ENCODE results near the gene PHKB. TPM values are rescaled to one million over a fixed set of nuclear protein-coding genes. Genes with fewer than 3 reads are reported as not detected.
A peak's percentile ranks its signal among the peaks of the same experiment; 100 is the strongest.

Gene PHKB
- total RNA-seq (2021; fragmentation: NEBNext Ultra II Directional; extraction: Animal tissue kit (Norgen Biotek cat#: 25700)) (38.3 TPM in 2 replicates), polyA plus RNA-seq (2011; rRNA removed) (13.6 and 18.6 TPM in 2 replicates), polyA minus RNA-seq (2011; rRNA and poly(A)+ RNA removed) (101 and 102 TPM in 2 replicates)
- polyA plus RNA-seq (2011; cell fraction: cytosol; rRNA removed): 24.8 TPM
- polyA plus RNA-seq (2011; cell fraction: nucleus; rRNA removed): 16.9 TPM
- 21.7 to 29.4 TPM (median 24.3 TPM) in 4 replicates for polyA plus RNA-seq (2012, experiment 1 of 2)
- polyA plus RNA-seq (2012, experiment 2 of 2): 1.3 TPM
- polyA plus RNA-seq (2013, experiment 1 of 2): 17.9 TPM
- polyA plus RNA-seq (2013, experiment 2 of 2): 18.6 TPM
- 37.1 TPM for polyA minus RNA-seq (2011; cell fraction: cytosol; rRNA and poly(A)+ RNA removed)
- 97.3 TPM for polyA minus RNA-seq (2011; cell fraction: nucleus; rRNA and poly(A)+ RNA removed)
- long read RNA-seq, experiment 1, partial matches to known transcripts: 14 of 28 reads
- long read RNA-seq, experiment 1, other reads (novel, unspliced or antisense): 13 of 28 reads
- long read RNA-seq, experiment 2, partial matches to known transcripts: 4 of 8 reads
- long read RNA-seq, experiment 2, other reads (novel, unspliced or antisense): 3 of 8 reads

DNA sequence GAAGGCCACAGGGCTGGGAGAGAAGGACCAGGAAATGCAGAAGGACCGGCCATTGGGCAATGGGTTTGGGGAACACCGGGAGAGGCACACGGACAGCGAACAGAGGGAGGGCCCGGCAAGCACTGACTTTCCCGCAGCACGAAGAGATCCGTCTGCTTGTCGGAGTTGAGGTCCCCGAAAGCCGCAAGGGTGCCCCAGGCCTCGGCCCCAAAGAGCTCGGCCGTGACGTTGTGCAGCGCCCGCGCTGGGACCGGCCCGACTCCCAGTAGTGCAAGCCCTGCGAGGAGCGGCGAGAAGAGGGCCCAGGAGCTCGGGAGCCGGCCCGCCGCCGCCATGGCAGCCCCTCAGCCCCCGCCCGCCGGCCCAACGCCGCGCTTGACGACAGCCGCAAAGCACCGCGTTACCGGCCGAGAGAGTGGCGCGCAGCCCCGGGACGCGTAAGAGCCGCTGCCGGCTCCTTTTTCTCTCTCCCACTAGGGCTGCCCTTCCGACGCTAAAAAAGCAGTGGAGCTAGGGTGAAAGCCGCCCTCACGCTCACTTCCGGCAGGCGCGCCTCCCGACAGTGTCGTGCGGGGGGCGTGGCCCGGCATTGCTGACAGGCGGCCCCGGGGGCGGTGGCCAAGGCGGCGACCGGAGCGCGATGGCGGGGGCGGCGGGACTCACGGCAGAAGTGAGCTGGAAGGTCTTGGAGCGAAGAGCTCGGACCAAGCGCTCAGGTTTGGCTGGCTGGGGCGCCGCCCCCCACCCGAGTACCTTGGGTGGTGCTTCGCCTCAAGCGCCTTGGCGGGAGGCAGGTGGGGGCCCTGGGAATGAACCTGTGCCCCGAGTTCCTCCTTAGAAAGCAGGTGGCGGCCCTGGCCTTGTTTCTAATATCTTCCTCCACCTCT, at the start of gene PHKB, which contains the start of gene ITFG1:
Gene PHKB (plus strand): TSS at position 621 of the 887 bp plus-strand sequence. CDS start 20 bp downstream, at position 641.
Gene ITFG1 (minus strand): TSS at position 353 of the 887 bp plus-strand sequence. CDS start 18 bp downstream, at position 335.
- Histone ChIP-seq H3K4me1 (replicated peaks in 1 of 4; ENCODE audit: control insufficient read depth in 3 of 4, insufficient read depth in 4 of 4, low read length in 3 of 4) (peaks cover 0 to 12% (median 6%) of the 10 kb centered on the region in 4 experiments; a peak in 3 of 7 replicates), H3K14ac (ENCODE audit: insufficient read length) (no peak within 1 kb of the TSS), H3K9ac (replicated peaks in 1 of 4; ENCODE audit: extremely low read depth in 1 of 4, low read depth in 3 of 4, low read length in 3 of 4) (peak within 1 kb of the TSS; percentile 81 to 86 (median 84)), H3K79me1 (ENCODE audit: low read depth, low read length) (0 out of 2 replicates have a peak, but pooled peaks cover 3% of the 10 kb centered on the region), H3K36me3 (ENCODE audit: control insufficient read depth in 2 of 4, insufficient read depth in 4 of 4, low read length in 3 of 4) (peaks cover 0 to 4% (median 0%) of the 10 kb centered on the region in 4 experiments; a peak in 1 of 8 replicates), H3K9me3 (ENCODE audit: insufficient read depth in 2 of 2, low read depth in 1 of 2, low read length in 1 of 2) (no peaks in the 10 kb centered on the region), H3K79me2 (ENCODE audit: control insufficient read depth in 1 of 2, insufficient read depth in 2 of 2, low read length in 2 of 2) (peaks cover 0 to 20% of the 10 kb centered on the region in 2 experiments; a peak in 3 of 4 replicates), H2BK12ac (ENCODE audit: low read depth, low read length) (no peak within 1 kb of the TSS), H3K56ac (replicated peaks; ENCODE audit: insufficient read length, low read depth, low read length) (peak within 1 kb of the TSS; percentile 63), H4K20me1 (replicated peaks in 1 of 2; ENCODE audit: control insufficient read depth in 1 of 2, insufficient read depth in 2 of 2, low read length in 2 of 2) (no peaks in the 10 kb centered on the region), H2BK15ac (ENCODE audit: low read length) (no peak within 1 kb of the TSS), H3K27me3 (replicated peaks in 1 of 4; ENCODE audit: control insufficient read depth in 3 of 4, extremely low read depth in 1 of 4, insufficient read depth in 3 of 4, low read length in 3 of 4) (no peaks in the 10 kb centered on the region), H3K23me2 (ENCODE audit: low read depth, low read length) (peaks cover 9% of the 10 kb centered on the region; the same call in 1 of the 2 replicates), H3K18ac (ENCODE audit: extremely low read depth, low read length) (peak within 1 kb of the TSS; percentile 93), H2AK5ac (ENCODE audit: low read depth, low read length) (no peak within 1 kb of the TSS), H2BK5ac (ENCODE audit: low read depth, low read length) (peak within 1 kb of the TSS; percentile 66), H2BK20ac (ENCODE audit: low read length) (no peak within 1 kb of the TSS), H3K23ac (ENCODE audit: insufficient read length) (no peak within 1 kb of the TSS), H3K27ac (ENCODE audit: low read depth, low read length) (peak within 1 kb of the TSS; percentile 93), H2AFZ (ENCODE audit: low read length) (peak within 1 kb of the TSS; percentile 70; the same call in 1 of the 2 replicates), H3K4ac (replicated peaks; ENCODE audit: insufficient read length, low read depth, low read length) (no peak within 1 kb of the TSS), H4K8ac (ENCODE audit: extremely low read depth, insufficient read depth, low read length) (peak within 1 kb of the TSS; percentile 97; the same call in 1 of the 2 replicates), H4K91ac (replicated peaks; ENCODE audit: insufficient read length, low read length) (peak within 1 kb of the TSS; percentile 65), H3K4me2 (ENCODE audit: insufficient read depth in 1 of 2, low read depth in 2 of 2, low read length in 2 of 2) (peak within 1 kb of the TSS; percentile 93 to 97), H3K4me3 (ENCODE audit: extremely low read depth in 1 of 4, insufficient read depth in 2 of 4, low read depth in 3 of 4, low read length in 4 of 4) (peak within 1 kb of the TSS; percentile 87 to 94 (median 92)), H2BK120ac (replicated peaks; ENCODE audit: low read depth, low read length) (no peak within 1 kb of the TSS), H4K5ac (ENCODE audit: insufficient read length, low read depth, low read length) (peak within 1 kb of the TSS; percentile 53)
- ChIA-PET CTCF (ENCODE audit: partially characterized antibody) (interaction anchor here (0.6 to 2.7 kb wide), 8 partner anchors 10 to 320 kb away, joined by 3 to 9 read pairs (median 4); partner anchors contain the start of gene NETO2), POLR2A (ENCODE audit: partially characterized antibody) (interaction anchor here (0.7 to 2.0 kb wide), 9 partner anchors 10 to 318 kb away, joined by 3 to 6 read pairs (median 3); partner anchors contain the start of gene NETO2)
- FAIRE-seq (no peak), DNase-seq (ENCODE audit: low read depth in 1 of 2, low spot score in 2 of 2) (peak; percentile 67 to 92)
- 1% methylated on average over 63 of the region's 82 CpGs; no CpG with 5 or more reads in 1 of the 2 experiments for WGBS, 2 experiments (ENCODE audit: extremely low coverage in 1 of 2, insufficient coverage in 1 of 2, insufficient read length in 1 of 2, insufficient replicate concordance in 2 of 2, low coverage in 1 of 2, low lambda C conversion rate in 2 of 2, missing lambda C conversion rate in 1 of 2)
- TF ChIP-seq SIN3A (conservative IDR thresholded peaks at IDR 0.05 in 1 of 2, IDR thresholded peaks at IDR 0.05 in 1 of 2; ENCODE audit: low read depth in 1 of 2, low read length in 2 of 2) (peak in 1 of 2 experiments; percentile 53; a peak in 2 of 4 replicates), JUND (IDR thresholded peaks at IDR 0.05; ENCODE audit: low read length) (no peak), SP4 (IDR thresholded peaks at IDR 0.05; ENCODE audit: low read length) (no peak), RFX5 (IDR thresholded peaks at IDR 0.05; ENCODE audit: borderline replicate concordance, low read depth, low read length) (no peak), EGR1 (IDR thresholded peaks at IDR 0.05; ENCODE audit: borderline replicate concordance, low read depth, low read length) (peak; percentile 90; the same call in 1 of the 2 replicates), POLR2AphosphoS5 (IDR thresholded peaks at IDR 0.05; ENCODE audit: low read depth, low read length) (peak; percentile 51; the same call in 1 of the 2 replicates), NRF1 (IDR thresholded peaks at IDR 0.05; ENCODE audit: low read depth, low read length) (no peak)
- TF ChIP-seq, protein P1, sequence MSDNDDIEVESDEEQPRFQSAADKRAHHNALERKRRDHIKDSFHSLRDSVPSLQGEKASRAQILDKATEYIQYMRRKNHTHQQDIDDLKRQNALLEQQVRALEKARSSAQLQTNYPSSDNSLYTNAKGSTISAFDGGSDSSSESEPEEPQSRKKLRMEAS (IDR thresholded peaks at IDR 0.05): no peak

Measured in H1 (cell line).